RWPE1 (cell line): ENCODE data around the gene SELENOS.

Source experiments
- CTCF ChIA-PET: fragments of 350-600 bp; sonication (Branson Sonifier 250); formaldehyde crosslinking; extraction: SDS; loops from one replicate; lab custom pipeline; 2021; lab: Yijun Ruan, JAX
- POLR2A ChIA-PET: fragments of 400-600 bp; formaldehyde crosslinking; extraction: SDS; loops from one replicate; lab custom pipeline; 2020; ENCODE audit warnings: antibody characterized with exemption; ENCODE audit not compliant: low non-redundant PET; lab: Yijun Ruan, JAX
- DNase-seq: peaks from one replicate; pipeline ENCODE4 v3.0.0; 2012; ENCODE audit warnings: low spot score
- H3K27ac ChIP-seq: fragments of 450-650 bp; 2 replicates; pipeline ENCODE4 v1.5.1; 2017
- TF ChIP-seq, protein P1 (sequence below): fragments of 450-650 bp; conservative IDR thresholded peaks from 2 replicates; pipeline ENCODE4 v1.5.1; 2017; ENCODE audit warnings: low read depth, mild to moderate bottlenecking

Gene SELENOS

DNA sequence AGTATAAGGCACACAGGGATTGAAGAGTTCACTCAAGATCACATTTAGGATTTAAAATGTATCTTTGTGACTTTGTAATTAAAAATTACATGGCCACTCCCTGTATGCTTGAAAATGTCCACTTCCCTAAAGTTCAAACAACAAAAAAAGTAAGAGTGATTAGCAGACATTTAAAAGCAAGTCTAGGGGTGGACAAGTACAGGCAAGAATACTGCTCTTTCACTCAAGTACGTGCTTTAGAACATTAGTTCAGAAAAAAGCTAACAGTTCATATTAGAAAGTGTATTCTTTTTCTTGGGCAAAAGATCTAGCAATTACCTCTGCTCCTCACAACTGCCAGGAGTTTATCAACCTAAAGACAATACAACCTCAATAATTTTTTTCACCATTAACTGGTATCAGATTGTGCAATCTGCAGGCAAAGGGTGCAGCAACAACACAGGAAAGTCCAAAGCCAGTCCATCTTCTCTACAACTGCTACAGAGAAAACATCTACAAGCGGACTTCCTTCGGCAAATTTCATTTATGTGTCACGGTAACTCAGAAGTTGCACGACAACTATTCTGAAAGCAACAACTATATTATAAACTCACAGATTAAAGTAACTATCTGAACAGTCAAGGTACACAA lies 43.5 kb downstream of the SELENOS start:
- ChIA-PET CTCF (no interaction called here), POLR2A (no interaction called here)
- no peak for DNase-seq
- TF ChIP-seq, protein P1, sequence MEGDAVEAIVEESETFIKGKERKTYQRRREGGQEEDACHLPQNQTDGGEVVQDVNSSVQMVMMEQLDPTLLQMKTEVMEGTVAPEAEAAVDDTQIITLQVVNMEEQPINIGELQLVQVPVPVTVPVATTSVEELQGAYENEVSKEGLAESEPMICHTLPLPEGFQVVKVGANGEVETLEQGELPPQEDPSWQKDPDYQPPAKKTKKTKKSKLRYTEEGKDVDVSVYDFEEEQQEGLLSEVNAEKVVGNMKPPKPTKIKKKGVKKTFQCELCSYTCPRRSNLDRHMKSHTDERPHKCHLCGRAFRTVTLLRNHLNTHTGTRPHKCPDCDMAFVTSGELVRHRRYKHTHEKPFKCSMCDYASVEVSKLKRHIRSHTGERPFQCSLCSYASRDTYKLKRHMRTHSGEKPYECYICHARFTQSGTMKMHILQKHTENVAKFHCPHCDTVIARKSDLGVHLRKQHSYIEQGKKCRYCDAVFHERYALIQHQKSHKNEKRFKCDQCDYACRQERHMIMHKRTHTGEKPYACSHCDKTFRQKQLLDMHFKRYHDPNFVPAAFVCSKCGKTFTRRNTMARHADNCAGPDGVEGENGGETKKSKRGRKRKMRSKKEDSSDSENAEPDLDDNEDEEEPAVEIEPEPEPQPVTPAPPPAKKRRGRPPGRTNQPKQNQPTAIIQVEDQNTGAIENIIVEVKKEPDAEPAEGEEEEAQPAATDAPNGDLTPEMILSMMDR = no peak
- H3K27ac ChIP-seq = peak overlapping the region; percentile 68; the same call in 1 of the 2 replicates

DNA sequence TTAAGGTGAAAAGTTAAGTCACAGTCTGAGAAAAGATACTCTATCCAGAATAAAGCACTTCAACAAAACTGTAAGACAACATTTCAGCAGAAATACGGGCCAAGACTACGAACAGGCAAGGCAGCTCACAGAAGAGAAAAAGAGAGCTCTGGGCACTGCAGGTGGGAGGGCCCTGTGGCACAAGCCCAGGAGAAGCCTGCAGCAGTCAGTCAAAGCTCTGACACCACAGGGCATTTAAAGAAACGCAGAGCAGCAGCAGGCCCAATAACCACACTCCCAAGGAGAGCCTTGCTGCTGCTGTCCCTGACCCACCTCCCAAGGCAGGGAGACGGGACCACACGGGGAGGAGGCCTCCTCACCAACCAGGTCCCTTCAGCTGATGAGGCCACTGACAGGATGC lies 44.6 kb downstream of the SELENOS start:
- CTCF ChIA-PET = no interaction called here
- H3K27ac ChIP-seq = peak overlapping the region; percentile 68

DNA sequence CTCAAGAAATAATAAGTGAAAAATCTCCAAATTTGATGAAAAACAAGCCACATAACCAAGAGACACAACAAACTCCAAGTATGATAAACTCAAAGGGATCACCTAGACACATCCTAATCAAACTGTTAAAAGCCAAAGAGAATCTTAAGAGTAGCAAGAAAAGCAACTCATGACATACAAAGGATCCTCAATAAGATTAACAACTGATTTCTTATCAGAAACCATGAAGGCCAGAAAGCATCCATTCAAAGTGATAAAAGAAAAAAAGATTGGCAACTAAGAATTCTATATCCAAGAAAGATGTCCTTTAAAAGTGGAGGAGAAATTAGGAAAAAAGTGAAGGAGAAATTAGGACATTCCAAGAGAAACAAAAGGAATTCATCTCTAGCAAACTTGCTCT lies 49.0 kb downstream of the SELENOS start:
- CTCF ChIA-PET = no interaction called here
- DNase-seq = no peak
- POLR2A ChIA-PET = no interaction called here
- no peak overlapping the region for H3K27ac ChIP-seq
- TF ChIP-seq, protein P1 = no peak

More for the DNA sequence above, 44.6 kb downstream of the SELENOS start:
- DNase-seq = no peak
- POLR2A ChIA-PET = no interaction called here
- TF ChIP-seq, protein P1 = no peak

DNA sequence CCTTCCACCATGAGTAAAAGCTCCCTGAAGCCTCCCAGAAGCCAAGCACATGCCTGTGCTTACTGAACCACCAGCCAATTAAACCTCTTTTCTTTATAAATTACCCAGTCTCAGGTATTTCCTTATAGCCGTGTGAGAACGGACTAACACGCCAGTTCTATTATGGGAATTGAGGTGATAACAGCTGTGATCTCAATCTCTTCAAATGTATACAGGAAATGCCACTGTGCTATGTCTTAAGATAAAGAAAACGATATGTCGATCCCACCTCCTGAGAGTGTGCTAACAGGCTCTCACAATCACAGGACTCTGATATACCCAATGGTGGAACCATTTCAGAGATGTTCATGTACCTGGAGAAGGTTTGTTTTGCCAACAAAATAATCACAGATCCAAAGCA lies 51.6 kb downstream of the SELENOS start:
- no peak overlapping the region for H3K27ac ChIP-seq
- CTCF ChIA-PET = no interaction called here
- TF ChIP-seq, protein P1 = no peak
- DNase-seq = no peak
- POLR2A ChIA-PET = no interaction called here
